AG04450 (cell line): ENCODE data around the gene JMJD6. TPM values are rescaled to one million over a fixed set of nuclear protein-coding genes. Genes with fewer than 3 reads are reported as not detected.
"Not testable (repeated sequence)": the region's sequence is repeated elsewhere in the genome, so short reads cannot be mapped to it uniquely, and the experiment has no call there.

Experiments
- CTCF ChIA-PET: fragments of 300-600, 350-600 bp; formaldehyde crosslinking; extraction: SDS; loops from one replicate; lab custom pipeline; 2022; ENCODE audit warnings: antibody characterized with exemption, inconsistent platforms; lab: Charles Lee
- POLR2A ChIA-PET: fragments of 350-600 bp; formaldehyde crosslinking; extraction: SDS; loops from one replicate; lab custom pipeline; 2021; ENCODE audit warnings: antibody characterized with exemption, inconsistent platforms; lab: Yijun Ruan, JAX
- DNase-seq: peaks from one replicate; pipeline ENCODE4 v3.0.0-alpha.2; 2011; ENCODE audit warnings: low read depth, low spot score
- H3K27ac ChIP-seq: one replicate; pipeline ENCODE4 v1.5.1; 2012; ENCODE audit warnings: low read depth, low read length, control low read depth
- H3K27me3 ChIP-seq: one replicate; pipeline ENCODE4 v1.6.0; 2012; ENCODE audit warnings: low read length; ENCODE audit not compliant: control insufficient read depth, insufficient read depth
- H3K4me3 ChIP-seq: 2 replicates; pipeline ENCODE4 v1.5.1; 2011; ENCODE audit warnings: mild to moderate bottlenecking, low read depth, low read length, control low read depth
- H3K9me3 ChIP-seq: 2 replicates; pipeline ENCODE4 v1.5.1; 2012; ENCODE audit warnings: low read length; ENCODE audit not compliant: control insufficient read depth, insufficient read depth
- polyA plus RNA-seq: library from polyadenylated mRNA; depleted of rRNA; stranded (reverse); fragments of >200 nt; gene quantifications from 2 replicates; pipeline ENCODE4 v1.2.3, GENCODE V29; 2011
- TF ChIP-seq, protein P1 (sequence below): IDR thresholded peaks from 2 replicates; pipeline ENCODE4 v1.5.1; 2011; ENCODE audit warnings: low read depth, low read length, control low read depth, inconsistent platforms

JMJD6 gene
- polyA plus RNA-seq, 1 experiment = 12.4 TPM

DNA sequence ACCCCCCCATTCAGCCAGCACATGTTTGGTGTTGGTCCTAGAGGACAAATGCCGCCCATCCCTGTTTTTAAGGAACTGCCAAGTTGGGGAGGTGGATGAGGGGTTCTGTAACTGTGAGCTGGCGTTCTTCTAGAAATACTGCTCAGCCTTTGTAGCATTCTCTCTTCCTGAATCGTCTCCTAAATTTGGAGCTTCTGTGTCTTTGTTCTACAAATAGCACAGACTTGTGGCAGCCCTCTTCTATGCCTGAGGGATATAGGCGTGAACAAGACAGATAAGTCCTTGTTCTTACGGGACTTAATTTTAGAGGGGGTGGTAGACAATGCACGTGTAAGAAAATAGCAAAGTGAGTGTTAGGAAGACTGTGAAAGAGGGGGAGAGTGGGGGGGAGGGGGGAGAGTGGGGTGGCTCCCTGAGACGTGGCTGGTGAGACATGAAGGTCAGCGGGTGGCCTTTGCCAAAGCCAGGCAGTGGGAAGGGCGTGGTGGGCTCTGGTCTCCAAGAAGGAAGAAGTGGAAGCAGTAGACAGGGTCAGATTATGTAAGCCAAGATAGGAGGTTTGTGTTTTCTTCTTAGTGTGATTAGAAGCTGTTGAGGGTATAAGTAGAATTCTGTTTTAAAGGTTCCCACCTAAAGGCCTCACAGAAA is 21.4 kb upstream of the JMJD6 start:
- ChIA-PET POLR2A (interaction anchor here (0.7 kb wide), 1 partner anchor 9 kb away, joined by 3 read pairs; no protein-coding TSS in a partner anchor), CTCF (no interaction called here)
- Histone ChIP-seq H3K27me3 (no peaks in the 10 kb centered on the region), H3K4me3 (no peak overlapping the region), H3K9me3 (no peaks in the 10 kb centered on the region), H3K27ac (no peak overlapping the region)
- TF ChIP-seq, protein P1, sequence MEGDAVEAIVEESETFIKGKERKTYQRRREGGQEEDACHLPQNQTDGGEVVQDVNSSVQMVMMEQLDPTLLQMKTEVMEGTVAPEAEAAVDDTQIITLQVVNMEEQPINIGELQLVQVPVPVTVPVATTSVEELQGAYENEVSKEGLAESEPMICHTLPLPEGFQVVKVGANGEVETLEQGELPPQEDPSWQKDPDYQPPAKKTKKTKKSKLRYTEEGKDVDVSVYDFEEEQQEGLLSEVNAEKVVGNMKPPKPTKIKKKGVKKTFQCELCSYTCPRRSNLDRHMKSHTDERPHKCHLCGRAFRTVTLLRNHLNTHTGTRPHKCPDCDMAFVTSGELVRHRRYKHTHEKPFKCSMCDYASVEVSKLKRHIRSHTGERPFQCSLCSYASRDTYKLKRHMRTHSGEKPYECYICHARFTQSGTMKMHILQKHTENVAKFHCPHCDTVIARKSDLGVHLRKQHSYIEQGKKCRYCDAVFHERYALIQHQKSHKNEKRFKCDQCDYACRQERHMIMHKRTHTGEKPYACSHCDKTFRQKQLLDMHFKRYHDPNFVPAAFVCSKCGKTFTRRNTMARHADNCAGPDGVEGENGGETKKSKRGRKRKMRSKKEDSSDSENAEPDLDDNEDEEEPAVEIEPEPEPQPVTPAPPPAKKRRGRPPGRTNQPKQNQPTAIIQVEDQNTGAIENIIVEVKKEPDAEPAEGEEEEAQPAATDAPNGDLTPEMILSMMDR = no peak
- DNase-seq = no peak

DNA sequence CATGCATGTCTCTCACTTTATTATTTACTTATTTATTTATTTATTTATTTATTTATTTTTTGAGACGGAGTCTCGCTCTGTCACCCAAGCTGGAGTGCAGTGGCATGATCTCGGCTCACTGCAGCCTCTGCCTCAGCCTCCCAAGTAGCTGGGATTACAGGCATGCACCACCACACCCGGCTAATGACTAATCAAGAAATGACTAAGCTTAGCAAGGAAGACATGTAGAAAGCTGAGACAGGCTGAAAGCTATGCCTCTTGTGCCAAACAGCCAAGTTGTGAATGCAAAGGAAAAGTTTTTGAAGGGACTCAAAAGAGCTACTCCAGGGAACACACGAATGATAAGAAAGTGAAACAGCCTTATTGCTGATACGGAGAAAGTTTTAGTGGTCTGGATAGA is 19.4 kb upstream of the JMJD6 start:
- H3K4me3 ChIP-seq, CTCF ChIA-PET, H3K27ac ChIP-seq, DNase-seq, POLR2A ChIA-PET, H3K27me3 ChIP-seq, H3K9me3 ChIP-seq: not testable (repeated sequence)

DNA sequence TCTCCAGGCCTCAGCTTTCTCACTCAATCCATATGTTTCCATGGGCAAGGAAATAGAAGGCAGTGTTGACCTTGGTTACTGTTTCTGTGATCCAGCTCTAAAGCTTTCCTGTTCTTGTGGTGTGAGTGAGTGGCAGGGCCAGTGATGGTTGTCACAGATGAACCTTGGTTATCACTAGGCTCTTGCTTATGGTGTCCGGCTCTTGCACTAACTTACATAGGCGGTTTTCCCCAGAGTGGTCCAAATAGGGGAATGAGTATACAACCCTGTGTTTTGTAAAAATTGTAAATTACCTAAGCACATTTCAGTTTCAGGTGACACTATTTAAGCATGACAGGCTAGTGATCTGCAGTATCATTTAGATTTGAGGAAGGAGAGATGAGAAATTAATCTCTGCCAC is 18.3 kb upstream of the JMJD6 start:
- TF ChIP-seq, protein P1 = no peak
- H3K4me3 ChIP-seq = no peak overlapping the region
- POLR2A ChIA-PET = no interaction called here

DNA sequence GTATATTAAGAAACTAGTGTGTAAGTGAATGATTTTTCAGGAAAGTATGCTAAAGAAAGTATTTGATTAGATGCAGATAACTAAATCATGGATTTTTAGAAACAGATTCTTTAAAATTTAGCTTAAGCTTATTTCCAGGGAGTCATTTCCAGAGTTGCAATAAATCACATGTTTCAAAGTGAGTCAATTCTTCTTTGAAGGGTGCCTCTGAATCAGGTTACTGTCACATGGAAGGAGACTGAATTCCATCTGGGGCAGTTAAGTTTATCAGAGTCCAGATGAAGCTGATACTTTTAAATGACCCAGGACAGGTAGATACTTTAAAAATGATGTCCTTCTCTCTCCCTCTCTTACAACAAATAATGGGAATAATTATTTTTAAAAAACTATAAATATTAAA is 16.6 kb upstream of the JMJD6 start:
- TF ChIP-seq, protein P1 = no peak
- ChIA-PET CTCF (interaction anchor here (1.5 kb wide), 1 partner anchor 313 kb away, joined by 3 read pairs; no protein-coding TSS in a partner anchor), POLR2A (interaction anchor here (0.5 kb wide), 1 partner anchor 50 kb away, joined by 3 read pairs; no protein-coding TSS in a partner anchor)
- DNase-seq = no peak
- H3K4me3 ChIP-seq = no peak overlapping the region
- no peaks in the 10 kb centered on the region for H3K9me3 ChIP-seq
- H3K27ac ChIP-seq = no peak overlapping the region
- no peaks in the 10 kb centered on the region for H3K27me3 ChIP-seq

More for the DNA sequence above, 18.3 kb upstream of the JMJD6 start:
- no peak for DNase-seq
- CTCF ChIA-PET = no interaction called here
- H3K27me3 ChIP-seq = no peaks in the 10 kb centered on the region
- H3K27ac ChIP-seq = no peak overlapping the region
- H3K9me3 ChIP-seq = no peaks in the 10 kb centered on the region

DNA sequence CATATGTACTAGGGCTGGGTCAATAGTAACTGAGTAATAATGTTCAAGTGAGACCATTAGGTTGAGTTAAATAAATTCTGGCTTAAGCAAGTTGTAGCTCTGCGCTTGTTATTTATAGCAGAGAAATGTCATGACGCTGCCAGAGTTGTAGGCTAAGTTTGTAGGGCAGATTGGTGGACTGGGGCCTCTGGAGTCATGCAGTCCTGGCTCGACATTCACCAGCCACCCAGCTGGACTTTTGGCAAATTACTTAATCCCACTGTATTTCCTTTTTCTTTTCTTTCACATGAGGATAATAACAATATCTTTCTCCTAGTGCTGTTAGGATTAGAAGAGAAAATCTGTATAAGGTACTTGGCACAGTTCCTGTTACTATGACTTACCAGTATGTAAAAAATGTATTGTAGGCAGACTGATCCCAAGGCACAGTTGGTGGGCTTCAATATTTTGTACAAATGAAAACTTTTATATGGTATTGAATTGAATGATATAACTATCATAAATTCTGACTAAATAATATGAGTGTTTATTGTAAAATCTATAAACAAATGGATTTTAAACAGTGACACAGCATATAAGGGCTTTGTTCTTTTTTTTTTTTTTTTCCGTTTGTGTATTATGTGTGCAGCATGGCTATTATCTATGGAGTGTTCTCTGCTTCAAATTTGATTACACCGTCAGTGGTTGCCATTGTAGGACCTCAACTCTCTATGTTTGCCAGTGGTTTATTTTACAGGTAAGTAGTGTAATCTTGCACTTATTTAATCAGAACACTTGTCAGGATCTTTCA is 14.1 kb upstream of the JMJD6 start:
- ChIA-PET POLR2A (no interaction called here), CTCF (interaction anchor here (0.7 to 1.0 kb wide), 2 partner anchors 15 to 348 kb away, joined by 3 read pairs; no protein-coding TSS in a partner anchor)
- TF ChIP-seq, protein P1 = no peak
- Histone ChIP-seq H3K4me3 (peak overlapping the region; percentile 7; the same call in 1 of the 2 replicates), H3K27ac (peak overlapping the region; percentile 47), H3K27me3 (no peaks in the 10 kb centered on the region), H3K9me3 (no peaks in the 10 kb centered on the region; the same call in 1 of the 2 replicates)
- no peak for DNase-seq

DNA sequence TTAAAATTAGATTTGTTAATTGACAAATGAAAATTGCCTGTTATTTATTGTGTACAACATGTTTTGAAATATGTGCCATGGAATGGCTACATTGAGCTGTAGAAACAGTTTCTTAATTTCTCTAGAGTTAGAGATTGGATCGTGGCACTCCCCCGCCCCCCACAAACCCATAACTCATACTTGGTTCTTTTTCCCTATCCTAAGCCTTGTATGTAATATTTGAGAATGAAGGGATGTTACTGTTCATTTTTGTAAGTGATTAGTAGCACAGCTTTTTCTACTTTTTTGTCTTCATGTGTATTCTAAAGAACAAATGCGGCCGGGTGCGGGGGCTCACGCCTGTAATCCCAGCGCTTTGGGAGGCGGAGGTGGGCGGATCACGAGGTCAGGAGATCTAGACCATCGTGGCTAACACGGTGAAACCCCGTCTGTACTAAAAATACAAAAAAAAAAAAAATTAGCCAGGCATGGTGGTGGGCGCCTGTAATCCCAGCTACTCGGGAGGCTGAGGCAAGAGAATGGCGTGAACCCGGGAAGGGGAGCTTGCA is 13.2 kb upstream of the JMJD6 start:
- DNase-seq, H3K27me3 ChIP-seq, H3K4me3 ChIP-seq, H3K9me3 ChIP-seq, H3K27ac ChIP-seq: not testable (repeated sequence)
- ChIA-PET CTCF (interaction anchor here (0.7 to 1.0 kb wide), 3 partner anchors 14 to 349 kb away, joined by 3 to 4 read pairs (median 3); no protein-coding TSS in a partner anchor), POLR2A (interaction anchor here (0.7 to 5.4 kb wide), 2 partner anchors 13 to 68 kb away, joined by 11 to 41 read pairs; partner anchors contain the start of genes JMJD6 and METTL23)
